WTC11 (cell line): ENCODE results near the gene ZNF74.

Experiments
- ATF3 ChIP-seq: sonication (generic); formaldehyde crosslinking; conservative IDR thresholded peaks from 2 replicates; pipeline ENCODE4 v1.8.1; 2022; ENCODE audit warnings: mild to moderate bottlenecking, missing genetic modification reagents
- CTCF ChIP-seq: fragments of 200-600 bp; IDR thresholded peaks from 2 replicates; pipeline ENCODE4 v1.8.0; 2022; ENCODE audit warnings: antibody characterized with exemption
- FOXP1 ChIP-seq: sonication (generic); formaldehyde crosslinking; IDR thresholded peaks from 2 replicates; pipeline ENCODE4 v1.8.0; 2022; ENCODE audit warnings: missing genetic modification reagents, mild to moderate bottlenecking, moderate library complexity, borderline replicate concordance
- NFYB ChIP-seq: sonication (generic); formaldehyde crosslinking; conservative IDR thresholded peaks from 2 replicates; pipeline ENCODE4 v1.8.0; 2022; ENCODE audit warnings: low read depth, missing genetic modification reagents
- NR1H2 ChIP-seq: sonication (generic); formaldehyde crosslinking; IDR thresholded peaks from 2 replicates; pipeline ENCODE4 v1.9.0; 2021; ENCODE audit warnings: mild to moderate bottlenecking, moderate library complexity, missing genetic modification reagents
- NR3C1 ChIP-seq: sonication (generic); formaldehyde crosslinking; conservative IDR thresholded peaks from 2 replicates; pipeline ENCODE4 v1.8.1; 2023; ENCODE audit warnings: low read depth, mild to moderate bottlenecking, missing genetic modification reagents
- RORB ChIP-seq: fragments of 250-450 bp; sonication (Bioruptor Pico); IDR thresholded peaks from 2 replicates; pipeline ENCODE4 v1.9.0; 2021; ENCODE audit warnings: mild to moderate bottlenecking
- TEAD4 ChIP-seq: sonication (generic); formaldehyde crosslinking; IDR thresholded peaks from 2 replicates; pipeline ENCODE4 v1.8.0; 2022; ENCODE audit warnings: mild to moderate bottlenecking, missing genetic modification reagents
- ZNF138 ChIP-seq: sonication (generic); formaldehyde crosslinking; conservative IDR thresholded peaks from 2 replicates; pipeline ENCODE4 v1.8.1; 2022; ENCODE audit warnings: mild to moderate bottlenecking, moderate library complexity, missing genetic modification reagents
- ZNF232 ChIP-seq: sonication (generic); formaldehyde crosslinking; IDR thresholded peaks from 2 replicates; pipeline ENCODE4 v1.8.0; 2022; ENCODE audit warnings: mild to moderate bottlenecking, missing genetic modification reagents

- TF ChIP-seq CTCF, result no peak
- no peak for TF ChIP-seq NR3C1 (CRISPR knock-in tag)
- no peak for TF ChIP-seq TEAD4 (CRISPR knock-in tag)
- no peak for TF ChIP-seq ZNF232 (CRISPR knock-in tag)
- no peak for TF ChIP-seq ZNF138 (CRISPR knock-in tag)
- no peak for TF ChIP-seq RORB (CRISPR knock-in tag)
- no peak for TF ChIP-seq NR1H2
- no peak for TF ChIP-seq NFYB (CRISPR knock-in tag)
- TF ChIP-seq FOXP1, result no peak
- no peak for TF ChIP-seq ATF3 (CRISPR knock-in tag)
These were observed 25.7 kb downstream of the ZNF74 start for GRCh38 chr22:20419664-20419951.
